Measurements from ENCODE around the gene LAMA4.

Gene LAMA4

DNA sequence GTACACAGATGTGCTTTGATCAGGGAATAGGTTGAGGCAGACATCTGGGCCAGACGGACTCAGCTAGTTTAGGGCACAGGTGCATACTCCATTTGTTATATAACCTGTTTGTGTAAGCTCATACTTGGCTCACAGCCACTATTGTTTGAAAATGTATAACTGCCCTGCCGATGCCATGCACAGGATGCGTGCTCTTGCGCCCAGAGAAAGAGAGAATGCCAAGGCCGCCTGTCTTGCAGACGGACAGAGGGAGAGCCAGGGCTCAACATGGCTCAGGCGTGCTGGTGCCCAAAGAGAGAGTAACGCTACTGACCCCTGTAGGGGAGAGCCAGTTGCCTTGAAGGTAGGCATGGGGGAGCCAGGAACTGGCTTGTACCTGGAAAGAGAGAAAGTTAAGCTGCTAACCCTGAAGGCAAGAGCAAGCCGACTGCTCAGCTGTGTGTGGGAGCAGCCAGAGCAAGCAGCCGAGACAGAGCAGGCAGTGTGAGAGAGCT is 109.2 kb downstream of the LAMA4 start:
- H3K27ac ChIP-seq (ENCODE audit: low read depth, low read length): no peak overlapping the region
- no peaks in the 10 kb centered on the region for H3K36me3 ChIP-seq (ENCODE audit: control insufficient read depth, insufficient read depth, low read length)

DNA sequence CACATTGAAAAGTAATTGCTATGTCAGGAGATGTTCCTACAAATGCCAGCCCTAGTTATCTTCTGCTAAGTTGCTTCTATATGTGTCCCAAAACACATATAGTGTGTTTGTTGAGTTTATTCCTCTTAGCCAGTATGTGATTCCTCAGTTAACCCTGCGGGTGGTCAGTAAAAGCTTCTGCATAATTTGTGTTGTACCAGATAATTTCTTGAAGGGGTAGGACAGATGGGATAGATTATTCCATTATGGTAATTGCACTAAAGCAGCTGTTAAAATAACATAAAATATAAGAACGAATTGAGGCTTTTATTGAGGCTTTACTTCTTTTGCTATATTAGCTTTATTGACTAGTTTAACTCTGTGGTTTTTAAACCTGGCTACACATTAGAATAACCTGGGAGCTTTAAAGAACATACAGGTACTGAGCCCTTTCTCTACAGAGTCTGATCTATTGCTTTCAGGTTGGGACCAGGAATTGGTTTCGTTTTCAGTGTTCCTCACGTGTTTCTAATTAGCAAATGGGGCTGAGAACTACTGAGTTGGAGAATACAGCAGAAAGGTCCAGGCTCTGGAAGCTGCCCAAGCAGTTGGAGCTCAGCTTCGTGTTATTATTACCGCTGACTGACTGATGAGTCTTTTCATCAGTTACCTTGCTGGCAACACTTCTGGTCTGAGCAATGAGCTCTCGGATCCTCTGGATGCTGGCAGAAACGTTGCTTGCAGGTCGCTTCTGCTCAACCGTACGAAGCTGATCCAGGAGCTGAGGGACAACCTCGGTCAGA is 110.0 kb downstream of the LAMA4 start:
- Histone ChIP-seq H3K4me1 (ENCODE audit: control insufficient read depth, insufficient read depth, low read length) (no peaks in the 10 kb centered on the region), H3K4me3 (ENCODE audit: low read depth, low read length) (no peak overlapping the region), H3K9me3 (ENCODE audit: control insufficient read depth, insufficient read depth, low read length) (no peaks in the 10 kb centered on the region), H3K27ac (ENCODE audit: low read depth, low read length) (no peak overlapping the region), H3K36me3 (ENCODE audit: control insufficient read depth, insufficient read depth, low read length) (no peaks in the 10 kb centered on the region), H3K27me3 (ENCODE audit: control insufficient read depth, insufficient read depth, low read length) (no peaks in the 10 kb centered on the region), H3K9ac (ENCODE audit: low read depth, low read length) (no peak overlapping the region)

More for the DNA sequence above, 109.2 kb downstream of the LAMA4 start:
- H3K4me1 ChIP-seq (ENCODE audit: control insufficient read depth, insufficient read depth, low read length): no peaks in the 10 kb centered on the region
- no peak overlapping the region for H3K4me3 ChIP-seq (ENCODE audit: low read depth, low read length)
- no peak overlapping the region for H3K9ac ChIP-seq (ENCODE audit: low read depth, low read length)
- no peaks in the 10 kb centered on the region for H3K27me3 ChIP-seq (ENCODE audit: control insufficient read depth, insufficient read depth, low read length)
- no peaks in the 10 kb centered on the region for H3K9me3 ChIP-seq (ENCODE audit: control insufficient read depth, insufficient read depth, low read length)

DNA sequence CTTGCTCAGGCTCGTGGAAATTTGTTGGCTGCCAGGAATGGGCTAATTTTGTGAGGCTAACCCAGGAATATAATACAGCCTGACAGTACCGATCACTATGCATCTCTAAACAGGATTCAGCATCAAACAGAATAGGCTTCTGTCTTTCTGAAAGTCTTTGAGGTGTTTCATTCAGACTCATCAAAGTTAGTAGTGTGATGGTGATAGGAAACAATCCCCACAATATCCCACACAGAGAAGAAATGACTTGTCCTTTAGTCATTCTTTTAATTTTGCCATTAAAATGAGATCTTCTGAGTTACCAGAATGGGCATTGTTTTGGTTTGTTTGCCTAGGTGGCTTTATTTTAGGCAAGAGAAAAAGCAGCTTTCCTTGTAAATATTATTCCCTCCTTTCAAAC is 112.7 kb downstream of the LAMA4 start:
- H3K36me3 ChIP-seq (ENCODE audit: control insufficient read depth, insufficient read depth, low read length): no peaks in the 10 kb centered on the region
- H3K9me3 ChIP-seq (ENCODE audit: control insufficient read depth, insufficient read depth, low read length): no peaks in the 10 kb centered on the region
- no peak overlapping the region for H3K9ac ChIP-seq (ENCODE audit: low read depth, low read length)
- no peak overlapping the region for H3K4me3 ChIP-seq (ENCODE audit: low read depth, low read length)
- no peaks in the 10 kb centered on the region for H3K27me3 ChIP-seq (ENCODE audit: control insufficient read depth, insufficient read depth, low read length)
- H3K4me1 ChIP-seq (ENCODE audit: control insufficient read depth, insufficient read depth, low read length): no peaks in the 10 kb centered on the region
- H3K27ac ChIP-seq (ENCODE audit: low read depth, low read length): no peak overlapping the region

DNA sequence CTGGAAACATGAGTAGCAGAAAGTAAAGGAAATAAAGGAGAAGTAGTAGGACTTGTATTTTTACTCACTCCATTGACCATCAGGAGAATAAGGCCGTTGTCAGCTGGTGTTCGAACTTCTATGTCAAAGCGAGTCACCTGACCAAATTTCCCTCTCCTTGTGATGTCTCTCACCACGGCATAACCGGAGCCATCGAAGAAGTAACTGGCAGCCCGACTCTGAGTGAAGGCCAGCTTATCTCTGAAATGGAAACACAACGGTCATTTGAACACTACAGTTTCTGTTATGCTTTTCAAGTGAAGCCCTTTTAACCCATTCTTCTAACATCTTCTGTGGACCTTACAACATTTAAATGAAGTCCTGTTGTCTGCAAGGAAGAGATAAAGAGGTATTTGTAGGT is 115.3 kb downstream of the LAMA4 start:
- Histone ChIP-seq H3K9me3 (ENCODE audit: control insufficient read depth, insufficient read depth, low read length) (no peaks in the 10 kb centered on the region), H3K27me3 (ENCODE audit: control insufficient read depth, insufficient read depth, low read length) (no peaks in the 10 kb centered on the region)

DNA sequence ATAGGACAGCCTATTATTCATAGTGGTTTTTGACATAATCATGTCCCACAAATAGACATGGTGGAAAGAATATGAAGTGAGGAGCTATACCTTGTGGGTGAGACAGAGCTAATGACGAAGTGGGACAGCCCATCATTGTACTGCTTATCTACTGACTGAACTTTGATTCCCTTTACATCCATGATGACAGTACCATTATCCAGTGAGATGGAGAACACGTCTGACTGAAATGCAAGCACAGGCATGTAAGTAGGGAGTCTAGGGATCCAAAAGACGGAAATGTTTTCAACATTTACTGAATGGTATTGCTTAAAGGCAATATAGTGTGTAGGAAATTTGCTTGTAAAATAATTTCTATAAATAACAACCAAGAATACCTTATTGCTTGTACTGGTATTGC is 123.5 kb downstream of the LAMA4 start:
- Histone ChIP-seq H3K9ac (ENCODE audit: low read depth, low read length) (no peak overlapping the region), H3K27me3 (ENCODE audit: control insufficient read depth, insufficient read depth, low read length) (no peaks in the 10 kb centered on the region), H3K4me3 (ENCODE audit: low read depth, low read length) (no peak overlapping the region), H3K9me3 (ENCODE audit: control insufficient read depth, insufficient read depth, low read length) (no peaks in the 10 kb centered on the region), H3K27ac (ENCODE audit: low read depth, low read length) (no peak overlapping the region), H3K36me3 (ENCODE audit: control insufficient read depth, insufficient read depth, low read length) (no peaks in the 10 kb centered on the region), H3K4me1 (ENCODE audit: control insufficient read depth, insufficient read depth, low read length) (no peaks in the 10 kb centered on the region)

More for the DNA sequence above, 115.3 kb downstream of the LAMA4 start:
- Histone ChIP-seq H3K4me3 (ENCODE audit: low read depth, low read length) (no peak overlapping the region), H3K9ac (ENCODE audit: low read depth, low read length) (no peak overlapping the region), H3K27ac (ENCODE audit: low read depth, low read length) (no peak overlapping the region), H3K4me1 (ENCODE audit: control insufficient read depth, insufficient read depth, low read length) (no peaks in the 10 kb centered on the region), H3K36me3 (ENCODE audit: control insufficient read depth, insufficient read depth, low read length) (no peaks in the 10 kb centered on the region)

DNA sequence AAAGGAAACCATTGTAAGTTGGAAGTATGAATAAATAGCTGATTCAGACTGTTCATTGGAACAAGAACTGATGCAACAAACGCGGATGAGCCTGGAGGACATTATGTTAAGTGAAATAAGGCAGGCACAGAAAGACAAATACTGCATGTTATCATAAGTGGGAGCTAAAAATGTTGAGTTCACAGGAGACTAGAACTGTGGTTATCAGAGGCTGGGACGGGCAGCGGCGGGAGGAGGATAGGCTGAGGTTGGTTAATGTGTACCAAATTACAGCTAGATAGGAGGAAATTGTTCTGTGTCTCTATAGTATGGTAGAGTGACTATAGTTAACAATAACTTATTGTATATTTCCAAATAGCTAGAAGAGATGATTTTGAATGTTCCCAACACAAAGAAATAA is 126.2 kb downstream of the LAMA4 start:
- Histone ChIP-seq H3K9ac (ENCODE audit: low read depth, low read length) (no peak overlapping the region), H3K4me1 (ENCODE audit: control insufficient read depth, insufficient read depth, low read length) (no peaks in the 10 kb centered on the region), H3K4me3 (ENCODE audit: low read depth, low read length) (no peak overlapping the region), H3K27ac (ENCODE audit: low read depth, low read length) (no peak overlapping the region), H3K27me3 (ENCODE audit: control insufficient read depth, insufficient read depth, low read length) (no peaks in the 10 kb centered on the region), H3K9me3 (ENCODE audit: control insufficient read depth, insufficient read depth, low read length) (no peaks in the 10 kb centered on the region), H3K36me3 (ENCODE audit: control insufficient read depth, insufficient read depth, low read length) (no peaks in the 10 kb centered on the region)

DNA sequence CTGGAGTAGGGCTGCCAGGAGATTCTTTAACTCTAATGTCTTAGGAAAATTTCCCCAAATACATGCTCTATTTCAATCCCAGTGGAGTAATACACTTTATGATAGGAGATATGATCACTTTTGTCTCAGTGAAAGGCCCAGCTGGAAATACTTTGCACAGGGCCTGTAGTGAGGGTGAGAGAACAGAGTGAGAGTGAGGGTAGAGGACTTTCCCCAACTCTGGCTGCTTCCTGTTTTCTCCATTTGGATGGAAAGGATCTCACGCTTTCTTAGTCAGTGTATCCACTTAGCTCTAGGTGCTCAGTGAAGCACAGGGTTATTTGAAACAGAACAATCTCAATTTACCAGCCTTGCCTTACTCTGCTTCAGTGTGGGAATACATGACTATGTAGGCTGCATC is 130.4 kb downstream of the LAMA4 start:
- no peak overlapping the region for H3K9ac ChIP-seq (ENCODE audit: low read depth, low read length)
- H3K9me3 ChIP-seq (ENCODE audit: control insufficient read depth, insufficient read depth, low read length): no peaks in the 10 kb centered on the region
- no peak overlapping the region for H3K27ac ChIP-seq (ENCODE audit: low read depth, low read length)
- H3K4me3 ChIP-seq (ENCODE audit: low read depth, low read length): no peak overlapping the region
- H3K4me1 ChIP-seq (ENCODE audit: control insufficient read depth, insufficient read depth, low read length): no peaks in the 10 kb centered on the region
- no peaks in the 10 kb centered on the region for H3K36me3 ChIP-seq (ENCODE audit: control insufficient read depth, insufficient read depth, low read length)
- no peaks in the 10 kb centered on the region for H3K27me3 ChIP-seq (ENCODE audit: control insufficient read depth, insufficient read depth, low read length)

DNA sequence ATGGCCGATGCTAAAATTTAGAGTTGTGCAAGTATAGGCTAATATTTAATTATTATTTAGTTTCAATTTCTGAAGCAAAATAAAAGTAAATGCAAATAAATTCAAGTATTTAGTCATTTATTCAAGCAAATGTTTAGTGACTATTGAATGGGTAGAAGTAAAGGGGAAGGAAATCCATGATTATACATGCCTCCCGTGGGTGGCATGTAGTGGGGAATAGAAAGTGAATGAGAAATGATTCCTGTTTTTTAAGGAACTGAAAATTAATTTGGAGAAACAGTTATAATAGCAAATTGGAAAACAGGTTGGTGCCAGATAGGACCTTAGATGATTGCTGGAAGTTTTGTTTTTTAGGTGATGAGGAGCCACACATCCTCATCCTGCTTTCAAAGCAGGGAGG is 131.6 kb downstream of the LAMA4 start:
- no peaks in the 10 kb centered on the region for H3K9me3 ChIP-seq (ENCODE audit: control insufficient read depth, insufficient read depth, low read length)
- H3K4me1 ChIP-seq (ENCODE audit: control insufficient read depth, insufficient read depth, low read length): no peaks in the 10 kb centered on the region
- H3K27ac ChIP-seq (ENCODE audit: low read depth, low read length): no peak overlapping the region
- no peak overlapping the region for H3K9ac ChIP-seq (ENCODE audit: low read depth, low read length)
- no peak overlapping the region for H3K4me3 ChIP-seq (ENCODE audit: low read depth, low read length)
- no peaks in the 10 kb centered on the region for H3K36me3 ChIP-seq (ENCODE audit: control insufficient read depth, insufficient read depth, low read length)
- no peaks in the 10 kb centered on the region for H3K27me3 ChIP-seq (ENCODE audit: control insufficient read depth, insufficient read depth, low read length)

DNA sequence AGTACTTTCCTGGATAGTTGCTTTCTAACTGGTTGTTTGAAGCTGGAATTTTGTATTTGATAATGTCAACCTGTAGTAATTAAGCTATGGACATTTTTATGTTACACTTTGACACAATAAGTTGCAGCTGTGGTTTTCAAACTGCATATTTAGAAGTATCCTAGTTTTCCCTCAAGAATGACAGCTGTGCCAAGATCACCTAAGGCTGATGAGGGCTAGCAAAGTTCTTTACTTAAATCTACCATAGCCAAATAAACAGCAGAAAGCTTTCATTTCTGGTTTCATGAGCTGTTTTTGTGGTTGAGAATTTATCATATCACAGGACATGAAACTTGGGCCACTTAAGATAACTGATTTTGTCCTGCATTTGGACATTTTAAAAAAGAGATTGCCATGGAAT is 136.3 kb downstream of the LAMA4 start:
- Histone ChIP-seq H3K27me3 (ENCODE audit: control insufficient read depth, insufficient read depth, low read length) (no peaks in the 10 kb centered on the region), H3K27ac (ENCODE audit: low read depth, low read length) (no peak overlapping the region), H3K4me3 (ENCODE audit: low read depth, low read length) (no peak overlapping the region), H3K9ac (ENCODE audit: low read depth, low read length) (no peak overlapping the region), H3K9me3 (ENCODE audit: control insufficient read depth, insufficient read depth, low read length) (no peaks in the 10 kb centered on the region), H3K4me1 (ENCODE audit: control insufficient read depth, insufficient read depth, low read length) (no peaks in the 10 kb centered on the region), H3K36me3 (ENCODE audit: control insufficient read depth, insufficient read depth, low read length) (no peaks in the 10 kb centered on the region)

DNA sequence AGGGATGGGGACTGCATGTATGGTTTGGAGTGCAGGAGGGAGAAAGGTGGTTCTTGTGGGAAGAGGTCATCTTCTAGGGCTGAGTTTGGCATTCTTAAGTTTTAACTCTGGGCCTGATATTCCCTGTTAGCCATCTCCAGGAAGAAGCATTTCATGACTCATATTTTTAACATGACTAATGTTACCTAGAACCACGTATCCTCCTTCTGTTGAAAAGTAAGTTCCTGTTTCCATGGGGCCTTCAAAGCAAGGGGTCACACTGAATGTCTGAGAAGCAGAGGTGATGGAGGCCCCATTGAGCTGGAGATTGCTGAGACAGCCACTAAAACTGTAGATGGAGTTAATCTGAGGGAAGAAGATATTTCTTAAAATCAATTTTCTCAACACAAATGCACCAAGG is 136.8 kb downstream of the LAMA4 start:
- H3K36me3 ChIP-seq (ENCODE audit: control insufficient read depth, insufficient read depth, low read length): no peaks in the 10 kb centered on the region
- no peaks in the 10 kb centered on the region for H3K27me3 ChIP-seq (ENCODE audit: control insufficient read depth, insufficient read depth, low read length)
- H3K9me3 ChIP-seq (ENCODE audit: control insufficient read depth, insufficient read depth, low read length): no peaks in the 10 kb centered on the region
- H3K4me3 ChIP-seq (ENCODE audit: low read depth, low read length): no peak overlapping the region
- H3K4me1 ChIP-seq (ENCODE audit: control insufficient read depth, insufficient read depth, low read length): no peaks in the 10 kb centered on the region
- H3K27ac ChIP-seq (ENCODE audit: low read depth, low read length): no peak overlapping the region
- H3K9ac ChIP-seq (ENCODE audit: low read depth, low read length): no peak overlapping the region

DNA sequence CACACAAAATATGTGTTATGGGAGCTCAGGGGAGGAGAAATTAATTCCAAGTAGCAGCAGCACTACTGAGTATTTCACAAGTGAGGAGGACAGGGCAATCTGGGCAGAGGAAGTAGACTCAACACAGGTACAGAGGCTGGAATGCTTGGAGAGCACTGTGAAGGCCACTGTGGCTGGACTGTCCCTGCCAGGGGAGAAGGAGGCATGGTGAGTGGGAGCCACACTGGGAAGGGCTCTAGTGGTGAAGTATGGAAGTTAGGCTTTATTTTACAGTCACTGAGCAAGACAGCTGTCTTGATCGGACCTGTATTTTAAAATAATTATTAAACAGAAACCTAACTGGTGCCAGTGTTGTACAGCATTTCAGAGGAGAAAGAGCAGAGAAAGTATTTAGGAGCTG is 138.1 kb downstream of the LAMA4 start:
- H3K4me1 ChIP-seq (ENCODE audit: control insufficient read depth, insufficient read depth, low read length): no peaks in the 10 kb centered on the region
- no peak overlapping the region for H3K9ac ChIP-seq (ENCODE audit: low read depth, low read length)
- H3K27me3 ChIP-seq (ENCODE audit: control insufficient read depth, insufficient read depth, low read length): no peaks in the 10 kb centered on the region
- H3K36me3 ChIP-seq (ENCODE audit: control insufficient read depth, insufficient read depth, low read length): no peaks in the 10 kb centered on the region
- no peak overlapping the region for H3K27ac ChIP-seq (ENCODE audit: low read depth, low read length)
- H3K9me3 ChIP-seq (ENCODE audit: control insufficient read depth, insufficient read depth, low read length): no peaks in the 10 kb centered on the region
- no peak overlapping the region for H3K4me3 ChIP-seq (ENCODE audit: low read depth, low read length)

Data from HUES48 (cell line).